ENCODE measurements around the gene POLR1H.

POLR1H gene

GRCh38 chr6:30062471-30063178 lies 1.6 kb downstream of the POLR1H start:
- DNase-seq, result no peak

GRCh38 chr6:30063315-30063714 lies 2.2 kb downstream of the POLR1H start:
- DNase-seq, result no peak

- no peak for DNase-seq
These were observed 5.0 kb downstream of the POLR1H start for GRCh38 chr6:30066082-30066481.

- DNase-seq, result peak; percentile 98 to 99
These were observed 5.8 kb downstream of the POLR1H start, which contains the start of gene PPP1R11 for GRCh38 chr6:30066577-30067459. Gene PPP1R11, plus strand, starts transcription at chr6:30067198. Its CDS starts 213 bp downstream, at chr6:30067411.

GRCh38 chr6:30067460-30068139 lies 6.5 kb downstream of the POLR1H start:
- no peak for DNase-seq

- DNase-seq, result no peak
These were observed 10.2 kb downstream of the POLR1H start for GRCh38 chr6:30071081-30071818.

GRCh38 chr6:30071858-30072257 lies 10.8 kb downstream of the POLR1H start:
- DNase-seq, result no peak

- DNase-seq, result no peak
These were observed 12.6 kb downstream of the POLR1H start for GRCh38 chr6:30073489-30074235.

- no peak for DNase-seq
These were observed 13.4 kb downstream of the POLR1H start for GRCh38 chr6:30074331-30075093.

GRCh38 chr6:30075094-30075789 lies 14.2 kb downstream of the POLR1H start, which contains the start of gene RNF39:
Gene RNF39, minus strand, starts transcription at chr6:30075769. Its CDS starts 184 bp downstream, at chr6:30075585.
- no peak for DNase-seq

GRCh38 chr6:30075790-30076732 lies 15.0 kb downstream of the POLR1H start:
- DNase-seq, result no peak

- no peak for DNase-seq
These were observed 16.2 kb downstream of the POLR1H start for GRCh38 chr6:30077218-30077617.

- no peak for DNase-seq
These were observed 26.8 kb downstream of the POLR1H start for GRCh38 chr6:30087876-30088275.

GRCh38 chr6:30091577-30092381 lies 30.7 kb downstream of the POLR1H start:
- DNase-seq, result no peak

GRCh38 chr6:30092852-30093543 lies 31.9 kb downstream of the POLR1H start:
- no peak for DNase-seq

GRCh38 chr6:30093951-30094661 lies 33.0 kb downstream of the POLR1H start:
- DNase-seq, result no peak

GRCh38 chr6:30096829-30097228 lies 35.8 kb downstream of the POLR1H start:
- no peak for DNase-seq

Measured in activated CD4-positive, alpha-beta T cell treated with anti-CD3 and anti-CD28 coated beads, Interleukin-2, amount 50 U/mL, for 48 hours (primary cell).